ENCODE measurements around the gene INHBE.
"Not testable (repeated sequence)": the region's sequence is repeated elsewhere in the genome, so short reads cannot be mapped to it uniquely, and the experiment has no call there.

INHBE gene

GRCh38 chr12:57502311-57502969 is 47.3 kb downstream of the INHBE start:
- H3K4me1 Mint-ChIP-seq (ENCODE audit: low read depth); H3K4me3 Mint-ChIP-seq; H3K27me3 Mint-ChIP-seq (ENCODE audit: low read depth); H3K27ac Mint-ChIP-seq; H3K9me3 Mint-ChIP-seq: not testable (repeated sequence)
- peaks cover 48% of the 10 kb centered on the region for H3K36me3 Mint-ChIP-seq (ENCODE audit: low read depth)

GRCh38 chr12:57506541-57506940 is 51.4 kb downstream of the INHBE start:
- H3K27me3 Mint-ChIP-seq (ENCODE audit: low read depth); H3K4me1 Mint-ChIP-seq (ENCODE audit: low read depth); H3K9me3 Mint-ChIP-seq; H3K27ac Mint-ChIP-seq; H3K4me3 Mint-ChIP-seq: not testable (repeated sequence)
- H3K36me3 Mint-ChIP-seq (ENCODE audit: low read depth), result peaks cover 31% of the 10 kb centered on the region

All from T-helper 1 cell treated with Interleukin-12 subunit alpha and Interleukin-12 subunit beta and Interleukin-4 antibody, amounts not matched to agents 30 μg/mL and 1 μg/mL, for 36 hours (primary cell).